IPS-NIHi11 (cell line): ENCODE measurements around the gene AJAP1.
"Not testable (repeated sequence)": the region's sequence is repeated elsewhere in the genome, so short reads cannot be mapped to it uniquely, and the experiment has no call there.

Experiments
- DNase-seq: peaks from one replicate; pipeline ENCODE4 v3.0.0; 2012; ENCODE audit warnings: mixed read lengths, low spot score

Gene AJAP1

GRCh38 chr1:4653796-4654725 lies at the start of gene AJAP1:
Gene AJAP1, plus strand, starts transcription at chr1:4654609. Its CDS starts 817 bp downstream, at chr1:4655426.
- DNase-seq, result peak; percentile 78

DNA sequence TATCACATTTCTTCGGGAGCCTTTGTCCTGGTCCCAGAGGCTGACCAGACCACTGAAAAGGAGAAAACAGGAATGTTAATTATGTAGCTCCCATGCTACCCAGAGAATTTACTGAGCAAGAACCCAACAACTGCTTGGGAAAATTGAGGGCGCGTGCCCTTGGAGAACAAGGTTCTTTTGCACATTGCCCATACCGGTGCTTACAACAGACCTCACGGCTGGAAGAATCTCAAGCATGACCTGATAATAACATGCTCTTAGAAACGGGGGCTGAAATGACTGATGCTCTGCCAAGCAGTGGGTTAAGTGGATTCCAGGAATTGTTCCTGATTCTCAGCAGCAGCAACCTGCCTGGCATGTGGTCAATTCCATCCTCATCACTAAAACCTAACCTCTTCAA lies 49.3 kb upstream of the AJAP1 start:
- no peak for DNase-seq

DNA sequence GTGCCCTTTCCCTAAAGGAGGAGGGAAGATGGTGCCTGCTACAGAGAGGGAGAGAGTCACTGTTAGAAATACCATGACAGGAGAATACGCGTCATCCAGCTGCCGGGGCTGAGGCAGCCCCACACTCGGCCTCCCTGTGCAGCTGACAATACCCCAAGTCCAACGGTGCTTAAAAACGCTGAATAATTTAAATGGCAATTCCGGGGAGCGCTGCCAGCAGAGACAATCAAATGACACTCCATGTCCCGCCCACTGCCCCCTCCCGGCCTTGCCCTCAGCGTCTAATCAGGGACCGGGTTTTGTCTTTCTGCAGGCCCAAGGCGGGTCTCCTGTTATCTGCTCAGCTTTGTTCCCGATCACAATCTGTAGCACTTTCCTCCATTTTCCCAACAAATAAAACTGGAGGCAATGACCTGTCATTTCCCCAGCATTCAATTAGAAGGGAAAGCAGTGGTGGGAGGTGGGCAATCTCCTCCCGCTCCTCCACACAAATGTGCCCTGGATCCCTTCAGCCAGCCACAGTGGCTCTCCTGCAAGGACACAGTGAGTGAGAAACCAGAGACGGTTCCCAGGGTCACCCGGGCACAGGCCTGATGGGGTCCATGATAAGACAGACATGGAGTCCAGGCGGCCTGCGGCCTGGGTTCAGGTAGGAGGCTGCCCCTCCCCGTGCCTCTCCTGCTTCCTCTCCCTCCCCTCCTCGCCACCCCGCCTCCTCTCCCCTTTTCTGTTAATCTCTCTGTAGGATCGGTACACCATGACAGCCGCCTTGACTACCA lies 42.7 kb upstream of the AJAP1 start:
- DNase-seq, result no peak

DNA sequence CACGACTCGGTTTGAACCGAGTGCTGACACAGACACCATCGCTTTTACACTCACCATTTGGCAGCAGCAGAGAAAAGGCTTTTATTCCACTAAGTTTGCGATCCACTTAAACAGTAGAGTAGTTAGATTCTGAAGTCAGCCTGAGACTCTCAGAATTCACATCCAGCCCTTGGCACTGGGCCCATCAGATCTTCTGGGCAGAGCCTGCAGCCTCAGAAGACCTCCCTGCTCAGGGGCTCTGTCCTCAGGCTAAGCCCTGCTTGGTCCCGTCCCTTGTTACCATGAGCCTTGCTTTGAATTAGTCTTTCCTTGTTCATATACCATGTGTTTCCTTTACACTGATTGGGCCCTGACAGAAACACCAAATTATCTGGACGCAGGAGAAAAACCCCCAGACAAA lies 41.4 kb upstream of the AJAP1 start:
- no peak for DNase-seq

- DNase-seq, result no peak
Observed at GRCh38 chr1:4613606-4614370, 40.6 kb upstream of the AJAP1 start.

DNA sequence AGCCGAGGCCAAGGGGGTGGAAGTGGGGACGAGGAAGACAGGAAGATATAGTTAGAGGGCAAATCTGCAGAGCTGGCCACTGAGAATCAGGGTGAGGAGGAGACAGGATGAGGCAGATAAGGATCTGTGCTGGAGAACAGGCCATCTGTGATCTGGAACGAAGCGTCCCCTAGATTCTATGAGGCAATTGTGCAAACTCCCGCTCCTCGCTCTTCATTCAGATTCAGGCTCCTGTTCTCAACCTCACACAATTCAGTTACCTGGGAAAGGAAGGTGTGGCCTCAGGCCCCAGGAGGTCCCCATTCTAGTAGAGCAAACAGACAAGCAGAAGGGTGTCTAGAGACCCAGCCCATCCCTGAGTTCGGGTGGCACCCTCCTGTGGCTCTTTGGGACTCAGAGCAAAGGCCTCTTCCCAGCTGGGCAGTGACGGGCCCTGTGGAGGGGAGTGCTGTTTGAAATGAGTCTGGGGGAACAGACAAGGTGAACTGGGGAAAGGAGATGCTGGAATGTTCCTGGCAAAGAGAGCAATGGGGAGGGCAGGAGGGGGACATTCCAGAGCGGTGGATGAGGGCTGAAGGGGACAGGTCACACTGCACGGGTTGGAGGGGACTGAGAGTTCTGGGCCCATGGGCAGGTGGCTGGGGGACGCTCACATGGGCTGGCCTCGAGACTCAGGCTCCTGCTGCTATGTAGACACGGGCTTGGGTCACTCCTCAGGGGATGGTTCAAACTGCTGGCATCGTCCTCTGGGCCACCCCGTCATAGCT lies 39.9 kb upstream of the AJAP1 start:
- no peak for DNase-seq

DNA sequence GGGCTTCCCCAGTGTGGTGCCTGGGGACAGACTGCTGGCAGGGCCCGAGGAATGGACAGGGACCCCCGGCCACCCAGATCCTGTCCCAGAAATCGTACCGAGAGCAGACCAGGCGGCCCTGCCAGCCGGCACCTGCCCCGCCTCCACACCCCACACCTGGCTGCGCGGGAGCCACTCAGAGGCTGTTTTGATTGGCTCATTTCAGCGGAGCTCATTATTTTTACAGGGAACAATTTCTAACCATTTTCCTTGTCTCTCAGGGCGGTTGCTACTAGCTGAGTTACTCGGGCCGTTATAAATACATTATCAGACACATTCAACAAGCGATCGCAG lies 39.3 kb upstream of the AJAP1 start:
- DNase-seq, result no peak

- DNase-seq, result no peak
Observed at GRCh38 chr1:4615501-4615900, 38.9 kb upstream of the AJAP1 start.

- no peak for DNase-seq
Observed at GRCh38 chr1:4616831-4617465, 37.5 kb upstream of the AJAP1 start.

- DNase-seq, result no peak
Observed at GRCh38 chr1:4617506-4617905, 36.9 kb upstream of the AJAP1 start.

- not testable (repeated sequence) for DNase-seq
Observed at GRCh38 chr1:4618827-4619226, 35.6 kb upstream of the AJAP1 start.

DNA sequence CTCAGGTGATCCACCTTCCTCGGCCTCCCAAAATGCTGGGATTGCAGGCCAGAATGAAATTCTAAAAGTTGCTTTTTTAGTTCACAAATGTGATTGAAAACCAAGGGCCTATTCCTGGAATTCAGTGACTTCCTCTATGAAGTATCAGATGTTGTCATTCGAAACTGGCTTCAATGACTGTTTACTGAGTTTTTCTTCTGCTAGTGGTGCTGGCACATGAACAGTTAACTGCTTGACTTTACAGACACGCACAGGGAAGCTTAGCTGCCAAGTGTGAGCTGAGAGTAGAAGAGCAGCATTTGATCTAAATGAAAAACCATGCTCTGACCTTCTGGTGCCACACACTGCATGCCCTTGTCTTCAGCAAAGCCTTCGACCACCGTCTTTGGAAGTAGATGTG lies 32.8 kb upstream of the AJAP1 start:
- no peak for DNase-seq

DNA sequence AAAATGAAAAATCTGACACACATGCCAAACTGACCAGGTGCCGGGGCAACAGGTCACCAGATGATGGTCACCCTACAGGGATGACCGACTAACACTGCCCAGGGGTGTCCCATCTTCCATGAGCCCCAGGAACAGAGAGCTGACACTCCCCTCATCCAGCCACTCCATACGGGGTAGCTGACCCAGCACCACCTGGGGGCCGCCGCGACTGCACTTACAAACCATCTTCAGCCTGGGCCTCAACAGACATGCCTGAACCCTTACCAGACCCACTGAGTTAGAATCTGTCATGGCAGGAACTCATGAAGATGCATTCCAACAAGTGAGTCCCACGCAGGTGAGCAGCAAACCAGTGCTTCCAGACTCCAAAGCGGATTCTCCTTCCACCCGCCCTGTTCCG lies 31.6 kb upstream of the AJAP1 start:
- DNase-seq, result no peak

- DNase-seq, result no peak
Observed at GRCh38 chr1:4624141-4624715, 30.2 kb upstream of the AJAP1 start.

DNA sequence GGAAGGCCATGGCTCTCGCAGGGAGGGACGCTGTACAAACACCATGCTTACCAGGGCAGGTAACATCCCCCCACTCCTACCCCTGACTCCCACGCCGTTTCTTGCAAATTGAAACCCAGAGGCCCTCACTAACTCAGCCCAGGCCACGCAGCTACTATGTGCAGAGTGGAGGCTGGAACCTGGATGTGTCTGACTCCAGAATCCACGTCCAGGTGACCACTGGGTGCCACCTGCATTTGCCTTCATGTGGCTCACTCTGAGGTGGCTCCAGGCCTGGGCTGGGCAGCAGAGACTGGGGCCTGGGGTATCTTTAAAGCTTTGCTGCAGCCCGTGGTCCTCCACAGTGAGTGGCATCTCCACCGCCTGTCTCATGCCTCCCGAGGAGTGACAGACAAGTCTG lies 29.6 kb upstream of the AJAP1 start:
- no peak for DNase-seq

GRCh38 chr1:4626061-4626460 lies 28.3 kb upstream of the AJAP1 start:
- DNase-seq, result no peak

- no peak for DNase-seq
Observed at GRCh38 chr1:4626560-4627319, 27.7 kb upstream of the AJAP1 start.

DNA sequence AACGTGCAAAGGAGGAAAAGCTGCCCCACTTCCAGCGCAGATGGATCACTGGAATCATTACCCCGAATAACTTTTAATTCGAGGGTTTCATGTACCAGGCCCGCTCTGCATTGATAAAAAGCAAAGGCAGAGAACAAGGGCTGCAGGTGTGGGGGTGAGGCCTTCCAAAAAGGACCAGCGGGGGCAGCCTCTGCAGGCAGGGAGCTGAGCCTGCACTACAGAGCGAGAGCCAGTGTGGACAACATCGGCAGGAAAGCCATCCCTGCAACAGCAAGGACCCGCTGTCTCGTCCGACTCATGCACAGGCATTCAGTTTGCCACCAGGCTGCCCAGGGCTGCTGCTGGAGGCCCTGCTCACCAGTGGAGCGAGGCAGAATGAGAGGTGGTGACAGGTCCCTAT lies 27.1 kb upstream of the AJAP1 start:
- peak; percentile 47 for DNase-seq

DNA sequence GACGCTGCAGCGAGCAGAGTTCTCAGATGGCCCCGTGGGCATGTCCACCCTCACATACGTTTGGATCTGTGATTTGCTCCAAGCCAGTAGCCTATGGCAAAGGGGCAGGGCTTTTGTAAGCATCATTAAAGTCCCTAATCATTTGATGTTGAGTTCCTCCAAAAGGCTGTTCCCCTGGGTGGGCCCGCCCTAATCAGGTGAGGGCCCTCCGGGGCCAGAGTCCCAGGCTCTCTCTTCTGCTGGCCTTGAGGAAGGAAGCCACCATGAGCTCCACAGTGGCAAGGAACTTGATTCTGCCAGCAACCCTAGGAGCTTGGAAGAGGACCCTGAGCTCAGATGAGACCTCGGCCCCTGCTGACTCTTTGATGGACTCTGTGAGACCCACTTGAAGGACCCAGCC lies 25.4 kb upstream of the AJAP1 start:
- DNase-seq, result no peak

- no peak for DNase-seq
Observed at GRCh38 chr1:4630561-4630960, 23.8 kb upstream of the AJAP1 start.
